ENCODE results near the gene KRT10. TPM values are rescaled to one million over a fixed set of nuclear protein-coding genes. Genes with fewer than 3 reads are reported as not detected.

KRT10 gene
- total RNA-seq, 1 donor from 2014 or later = 0.85 TPM

DNA sequence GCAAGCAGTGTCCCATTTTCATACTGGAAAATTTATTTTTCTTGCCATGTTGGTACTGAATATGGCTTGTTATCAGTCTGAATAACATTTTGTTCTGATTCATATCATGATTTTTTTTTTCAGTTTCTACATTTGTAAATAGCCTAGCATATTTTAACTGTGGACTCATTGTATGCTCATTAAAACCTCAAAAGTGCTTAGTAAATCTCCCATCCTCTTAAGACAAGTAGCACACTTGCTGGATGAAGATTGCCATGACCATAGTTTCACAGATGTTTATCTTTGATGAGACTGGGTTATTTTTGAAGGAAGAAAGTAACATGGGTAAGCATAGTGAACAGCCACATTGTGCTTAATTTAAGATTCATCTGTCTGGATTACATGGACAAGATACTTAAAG is 878 bp downstream of the KRT10 start:
- no peak for DNase-seq (ENCODE audit: low spot score in 2 of 2)
- Histone ChIP-seq H3K36me3 (peaks cover 0 to 9% of the 10 kb centered on the region in 2 donors), H3K27me3 (no peaks in the 10 kb centered on the region), H3K27ac (no peak overlapping the region), H3K9me3 (no peaks in the 10 kb centered on the region), H3K4me3 (no peak overlapping the region), H3K4me1 (peaks cover 0 to 8% of the 10 kb centered on the region in 2 donors)
- intact Hi-C loops (cut with DNase I) = loop anchor here (10.0 kb wide), 1 partner anchor 177 kb away; the partner anchor contains the start of gene SMARCE1
- TF ChIP-seq, protein P1, sequence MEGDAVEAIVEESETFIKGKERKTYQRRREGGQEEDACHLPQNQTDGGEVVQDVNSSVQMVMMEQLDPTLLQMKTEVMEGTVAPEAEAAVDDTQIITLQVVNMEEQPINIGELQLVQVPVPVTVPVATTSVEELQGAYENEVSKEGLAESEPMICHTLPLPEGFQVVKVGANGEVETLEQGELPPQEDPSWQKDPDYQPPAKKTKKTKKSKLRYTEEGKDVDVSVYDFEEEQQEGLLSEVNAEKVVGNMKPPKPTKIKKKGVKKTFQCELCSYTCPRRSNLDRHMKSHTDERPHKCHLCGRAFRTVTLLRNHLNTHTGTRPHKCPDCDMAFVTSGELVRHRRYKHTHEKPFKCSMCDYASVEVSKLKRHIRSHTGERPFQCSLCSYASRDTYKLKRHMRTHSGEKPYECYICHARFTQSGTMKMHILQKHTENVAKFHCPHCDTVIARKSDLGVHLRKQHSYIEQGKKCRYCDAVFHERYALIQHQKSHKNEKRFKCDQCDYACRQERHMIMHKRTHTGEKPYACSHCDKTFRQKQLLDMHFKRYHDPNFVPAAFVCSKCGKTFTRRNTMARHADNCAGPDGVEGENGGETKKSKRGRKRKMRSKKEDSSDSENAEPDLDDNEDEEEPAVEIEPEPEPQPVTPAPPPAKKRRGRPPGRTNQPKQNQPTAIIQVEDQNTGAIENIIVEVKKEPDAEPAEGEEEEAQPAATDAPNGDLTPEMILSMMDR (IDR thresholded peaks at IDR 0.05) = no peak

DNA sequence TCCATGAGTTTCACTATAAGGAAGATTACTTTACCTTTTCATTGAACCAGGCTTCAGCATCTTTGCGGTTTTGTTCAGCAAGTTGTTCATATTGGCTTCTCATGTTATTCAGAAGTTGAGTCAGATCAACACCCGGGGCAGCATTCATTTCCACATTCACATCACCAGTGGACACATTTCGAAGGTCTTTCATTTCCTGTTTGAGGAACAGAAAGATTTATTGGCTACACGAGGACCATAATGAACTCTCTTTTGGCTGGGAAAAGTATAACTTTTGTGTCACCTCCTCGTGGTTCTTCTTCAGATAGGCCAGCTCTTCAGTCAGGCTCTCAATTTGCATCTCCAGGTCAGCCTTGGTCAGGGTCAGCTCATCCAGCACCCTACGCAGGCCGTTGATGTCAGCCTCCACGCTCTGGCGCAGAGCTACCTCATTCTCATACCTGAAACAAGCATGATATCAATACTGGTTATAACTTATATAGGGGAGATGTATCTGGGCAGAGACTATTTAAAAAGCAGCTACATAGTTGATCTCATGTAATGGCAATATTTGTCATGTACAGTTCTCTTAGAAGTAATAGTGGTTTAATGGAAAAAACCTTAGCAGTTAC is 2.1 kb downstream of the KRT10 start:
- Histone ChIP-seq H3K27ac (no peak overlapping the region), H3K4me3 (no peak overlapping the region), H3K4me1 (peaks cover 0 to 8% of the 10 kb centered on the region in 2 donors), H3K9me3 (no peaks in the 10 kb centered on the region), H3K36me3 (peaks cover 0 to 9% of the 10 kb centered on the region in 2 donors), H3K27me3 (no peaks in the 10 kb centered on the region)
- DNase-seq (ENCODE audit: low spot score in 2 of 2) = no peak
- TF ChIP-seq, protein P1 (IDR thresholded peaks at IDR 0.05) = no peak
- intact Hi-C loops (cut with DNase I) = loop anchor here (1.0 to 10.0 kb wide), 2 partner anchors 8 to 176 kb away; partner anchors contain the start of gene SMARCE1

DNA sequence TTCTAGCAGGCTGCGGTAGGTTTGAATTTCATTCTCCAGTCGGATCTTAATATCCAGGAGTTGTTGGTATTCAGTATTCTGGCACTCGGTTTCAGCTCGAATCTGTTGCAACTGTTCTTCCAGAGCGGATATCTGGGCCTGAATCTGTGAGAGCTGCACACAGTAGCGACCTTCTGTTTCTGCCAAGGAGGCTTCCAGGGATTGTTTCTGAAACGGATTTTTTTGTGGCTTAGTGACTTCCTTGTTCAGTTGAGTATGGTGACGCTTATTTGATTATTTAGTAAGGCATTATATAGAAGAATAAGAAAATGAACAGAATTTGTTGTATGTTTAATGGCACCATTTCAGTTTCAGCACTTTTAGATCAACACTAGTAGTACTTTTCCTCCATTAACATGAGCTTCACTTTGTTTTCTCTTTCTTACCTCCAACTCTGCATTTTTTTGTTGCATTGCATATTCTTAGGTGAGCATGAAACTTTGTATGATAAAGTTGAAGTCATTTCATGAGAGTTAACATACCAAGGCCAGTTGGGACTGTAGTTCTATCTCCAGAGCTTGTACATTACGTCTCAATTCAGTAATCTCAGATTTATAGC is 2.8 kb downstream of the KRT10 start:
- peaks cover 0 to 9% of the 10 kb centered on the region in 2 donors for H3K36me3 ChIP-seq
- TF ChIP-seq, protein P1 (IDR thresholded peaks at IDR 0.05) = no peak
- intact Hi-C loops (cut with DNase I) = loop anchor here (1.0 to 10.0 kb wide), 3 partner anchors 9 to 848 kb away; partner anchors contain the start of gene SMARCE1
- no peaks in the 10 kb centered on the region for H3K9me3 ChIP-seq
- peaks cover 0 to 8% of the 10 kb centered on the region in 2 donors for H3K4me1 ChIP-seq
- no peaks in the 10 kb centered on the region for H3K27me3 ChIP-seq
- H3K4me3 ChIP-seq = peak overlapping the region; percentile 79 to 92
- peak overlapping the region; percentile 81 to 91 for H3K27ac ChIP-seq
- DNase-seq (ENCODE audit: low spot score in 2 of 2) = no peak

DNA sequence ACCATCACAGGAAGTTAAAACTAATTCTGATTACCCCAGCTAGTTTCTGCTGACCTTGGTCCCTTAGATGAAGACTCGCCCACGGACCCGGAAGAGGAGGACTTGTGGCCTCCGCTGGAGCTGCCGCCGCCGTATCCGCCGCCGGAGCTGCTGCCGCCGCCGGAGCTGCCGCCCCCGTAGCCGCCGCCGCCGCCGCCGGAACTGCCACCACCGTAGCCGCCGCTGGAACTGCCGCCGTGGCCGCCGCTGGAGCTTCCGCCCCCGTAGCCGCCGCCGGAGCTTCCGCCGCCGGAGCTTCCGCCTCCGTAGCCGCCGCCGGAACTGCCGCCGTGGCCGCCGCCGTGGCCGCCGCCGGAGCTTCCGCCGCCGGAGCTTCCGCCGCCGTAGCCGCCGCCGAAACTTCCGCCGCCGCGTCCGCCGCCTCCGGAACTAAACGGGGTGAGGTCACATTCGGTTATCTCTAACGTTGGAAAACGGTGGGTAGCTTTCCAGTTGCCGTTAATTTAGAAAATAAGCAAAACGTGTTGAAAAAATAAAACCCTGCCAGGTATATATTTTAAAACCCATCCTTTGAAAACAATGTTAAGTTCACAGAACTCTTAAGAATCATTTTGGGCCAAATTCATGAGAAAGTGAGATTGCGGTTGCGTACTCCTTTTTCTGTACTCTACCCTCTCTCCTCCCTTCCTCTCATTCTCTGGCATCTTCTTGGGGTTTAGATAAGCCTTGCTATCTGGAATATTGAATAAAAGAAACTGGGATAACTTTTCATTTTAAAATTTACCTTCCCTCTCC is 3.5 kb downstream of the KRT10 start:
- TF ChIP-seq, protein P1 (IDR thresholded peaks at IDR 0.05) = no peak
- Histone ChIP-seq H3K27ac (peak overlapping the region; percentile 81 to 91), H3K4me3 (peak overlapping the region; percentile 79 to 92), H3K36me3 (peaks cover 0 to 9% of the 10 kb centered on the region in 2 donors), H3K4me1 (peaks cover 0 to 8% of the 10 kb centered on the region in 2 donors), H3K9me3 (no peaks in the 10 kb centered on the region), H3K27me3 (no peaks in the 10 kb centered on the region)
- intact Hi-C loops (cut with DNase I) = loop anchor here (5.0 kb wide), 1 partner anchor 848 kb away; no protein-coding TSS in a partner anchor
- peak; percentile 9 to 86 for DNase-seq (ENCODE audit: low spot score in 2 of 2)

DNA sequence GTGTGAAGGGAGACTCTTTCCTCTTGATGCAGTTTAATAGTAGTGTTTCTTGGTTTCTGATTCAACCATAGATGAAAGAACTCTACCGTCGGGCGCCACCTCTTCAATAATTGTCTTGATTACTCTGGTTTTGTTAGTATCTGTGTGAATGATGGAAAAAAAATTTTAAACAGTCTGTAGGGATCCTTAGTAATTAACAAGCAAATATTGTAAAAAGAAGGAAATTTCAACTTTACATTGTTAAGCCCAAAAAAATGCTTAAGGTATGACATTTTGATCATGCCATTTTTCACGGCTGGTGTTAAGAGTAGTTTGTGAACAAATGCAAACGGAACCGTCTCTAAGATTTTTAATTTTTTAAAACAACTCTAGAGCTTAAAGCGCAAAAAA is 4.1 kb downstream of the KRT10 start:
- TF ChIP-seq, protein P1 (IDR thresholded peaks at IDR 0.05) = no peak
- peaks cover 0 to 9% of the 10 kb centered on the region in 2 donors for H3K36me3 ChIP-seq
- DNase-seq (ENCODE audit: low spot score in 2 of 2) = no peak
- intact Hi-C loops (cut with DNase I) = loop anchor here (5.0 kb wide), 1 partner anchor 849 kb away; no protein-coding TSS in a partner anchor
- peaks cover 0 to 8% of the 10 kb centered on the region in 2 donors for H3K4me1 ChIP-seq
- peak overlapping the region; percentile 79 to 92 for H3K4me3 ChIP-seq
- no peaks in the 10 kb centered on the region for H3K9me3 ChIP-seq
- no peaks in the 10 kb centered on the region for H3K27me3 ChIP-seq
- H3K27ac ChIP-seq = peak overlapping the region; percentile 81 to 91

All from ascending aorta (tissue), 2 donors.